Loucy (cell line): ENCODE results near the gene SLX4IP.

ENCODE experiments used
- H2AFZ ChIP-seq: fragments of 200-600 bp; sonication (generic); 2 replicates; pipeline ENCODE4 v1.6.0; 2016; ENCODE audit warnings: antibody characterized with exemption, mild to moderate bottlenecking, low read length, moderate library complexity
- H3F3A ChIP-seq: fragments of 200-600 bp; 2 replicates; pipeline ENCODE4 v1.6.0; 2016; ENCODE audit warnings: antibody characterized with exemption, low read depth, mild to moderate bottlenecking
- H3K27me3 ChIP-seq: fragments of 200-600 bp; sonication (generic); 2 replicates; pipeline ENCODE4 v1.6.1; 2014; ENCODE audit warnings: low read length, mild to moderate bottlenecking; ENCODE audit not compliant: insufficient read depth, poor library complexity, severe bottlenecking
- H3K36me3 ChIP-seq: fragments of 200-600 bp; sonication (generic); 2 replicates; pipeline ENCODE4 v1.6.1; 2016; ENCODE audit warnings: low read length; ENCODE audit not compliant: insufficient read depth
- H3K4me1 ChIP-seq: fragments of 200-600 bp; sonication (generic); 2 replicates; pipeline ENCODE4 v1.5.1; 2014; ENCODE audit warnings: low read length, mild to moderate bottlenecking; ENCODE audit not compliant: insufficient read depth, poor library complexity, severe bottlenecking
- H3K4me2 ChIP-seq: fragments of 200-600 bp; sonication (generic); 2 replicates; pipeline ENCODE4 v1.6.0; 2014; ENCODE audit warnings: antibody characterized with exemption, low read length, low read depth, mild to moderate bottlenecking; ENCODE audit not compliant: poor library complexity, severe bottlenecking
- H3K4me3 ChIP-seq: fragments of 200-600 bp; sonication (generic); 2 replicates; pipeline ENCODE4 v1.5.1; 2014; ENCODE audit warnings: low read length, mild to moderate bottlenecking, mixed read lengths; ENCODE audit not compliant: poor library complexity, severe bottlenecking
- H3K79me2 ChIP-seq: fragments of 200-600 bp; sonication (generic); 2 replicates; pipeline ENCODE4 v1.6.1; 2014; ENCODE audit warnings: low read length; ENCODE audit not compliant: insufficient read depth
- H3K9ac ChIP-seq: fragments of 200-600 bp; sonication (generic); 2 replicates; pipeline ENCODE4 v1.6.0; 2014; ENCODE audit warnings: mild to moderate bottlenecking, low read depth, low read length, moderate library complexity; ENCODE audit not compliant: poor library complexity, severe bottlenecking
- H3K9me2 ChIP-seq: fragments of 200-600 bp; sonication (generic); replicated peaks from 2 replicates; pipeline ENCODE4 v1.6.1; 2016; ENCODE audit warnings: low read depth, low read length, mixed read lengths
- H3K9me3 ChIP-seq: fragments of 200-600 bp; sonication (generic); 2 replicates; pipeline ENCODE4 v1.6.1; 2014; ENCODE audit warnings: mild to moderate bottlenecking, antibody characterized with exemption, low read length, low read depth; ENCODE audit not compliant: insufficient read depth
- H4K20me1 ChIP-seq: fragments of 200-600 bp; sonication (generic); 2 replicates; pipeline ENCODE4 v1.6.0; 2014; ENCODE audit warnings: antibody characterized with exemption, low read length, mild to moderate bottlenecking; ENCODE audit not compliant: insufficient read depth, poor library complexity, severe bottlenecking
- CTCF ChIP-seq: fragments of 200-600 bp; sonication (generic); conservative IDR thresholded peaks from 2 replicates; pipeline ENCODE4 v1.5.1; 2014; ENCODE audit warnings: mild to moderate bottlenecking, antibody characterized with exemption, low read length
- EZH2phosphoT487 ChIP-seq: fragments of 200-600 bp; IDR thresholded peaks from 2 replicates; pipeline ENCODE4 v1.6.1; 2018; ENCODE audit warnings: antibody characterized with exemption, mild to moderate bottlenecking, moderate library complexity, borderline replicate concordance

SLX4IP gene

DNA sequence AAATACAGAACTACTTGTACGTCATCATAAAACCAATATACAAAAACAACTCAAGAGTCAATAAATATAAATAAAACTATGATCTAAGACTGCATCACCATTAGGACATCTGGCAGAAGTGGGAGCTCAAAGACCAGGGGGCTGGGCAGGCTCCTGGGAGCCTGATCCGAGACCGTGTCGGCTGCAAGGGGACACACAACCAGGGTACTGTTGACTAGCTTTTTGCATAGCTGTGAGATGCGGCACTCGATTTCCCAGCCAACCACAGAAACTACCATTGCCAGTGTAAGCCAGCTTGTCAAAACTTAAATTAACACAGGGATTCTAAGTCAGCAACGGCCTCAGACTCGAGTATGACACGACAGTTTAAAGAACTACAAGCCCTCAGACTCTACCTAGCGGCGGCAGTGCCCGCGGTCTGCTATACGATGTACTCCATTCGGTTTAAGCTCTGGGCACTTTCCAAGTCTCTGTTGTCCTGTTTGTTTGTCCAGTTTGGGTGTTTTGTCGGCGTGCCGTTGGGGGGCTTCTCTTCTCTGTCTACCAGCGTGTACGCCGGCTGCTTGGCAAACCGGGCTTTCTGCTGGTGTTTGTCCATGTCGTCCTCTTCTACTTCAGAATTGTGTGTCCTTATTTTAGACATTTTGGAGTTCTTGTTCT lies 204.1 kb downstream of the SLX4IP start:
- no peaks in the 10 kb centered on the region for H4K20me1 ChIP-seq

DNA sequence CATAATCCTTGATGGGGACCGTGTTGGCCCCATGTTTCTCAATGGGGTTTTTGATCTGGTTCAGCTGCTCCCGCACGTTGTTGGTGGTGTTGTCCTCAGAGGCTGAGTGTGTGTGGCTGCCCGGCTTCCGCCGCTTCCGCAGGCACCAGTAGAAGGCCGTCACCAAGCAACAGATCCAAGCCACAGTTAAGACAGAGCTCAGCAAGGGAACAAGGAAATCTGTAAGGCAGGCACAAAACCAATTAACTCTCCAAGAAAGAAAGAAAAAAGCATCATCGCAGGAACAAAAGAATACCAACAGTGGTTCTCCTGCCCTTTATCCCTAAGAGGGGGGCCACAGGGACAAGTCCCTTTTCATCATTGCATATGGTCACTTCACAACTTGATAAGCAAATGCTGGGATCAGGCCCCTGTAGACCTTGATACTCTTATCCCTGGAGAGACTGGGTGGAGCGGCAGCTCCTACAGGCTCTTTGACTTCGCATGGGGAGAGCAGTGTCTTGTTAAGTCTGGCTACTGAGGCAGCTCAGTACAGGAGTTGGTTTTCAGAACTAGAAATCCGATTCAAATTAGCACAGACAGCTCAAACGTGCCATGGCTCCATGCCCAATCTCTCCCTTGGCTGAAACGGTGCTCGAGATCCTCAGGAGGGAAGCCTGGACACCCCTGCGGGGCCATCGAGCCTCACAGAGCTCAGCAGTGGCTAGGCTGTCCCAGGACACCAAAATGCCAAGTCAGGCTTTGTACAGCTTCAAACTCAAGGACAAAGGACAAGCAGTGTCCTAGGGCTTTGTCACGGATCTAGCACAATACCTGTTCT lies 204.8 kb downstream of the SLX4IP start:
- Histone ChIP-seq H3K9me3 (no peaks in the 10 kb centered on the region), H3K9ac (no peak overlapping the region), H4K20me1 (no peaks in the 10 kb centered on the region), H3K4me3 (no peak overlapping the region), H3K36me3 (no peaks in the 10 kb centered on the region), H3K79me2 (no peaks in the 10 kb centered on the region), H3K27me3 (no peaks in the 10 kb centered on the region), H2AFZ (no peak overlapping the region), H3K9me2 (no peaks in the 10 kb centered on the region), H3F3A (no peaks in the 10 kb centered on the region), H3K4me1 (no peaks in the 10 kb centered on the region), H3K4me2 (no peak overlapping the region)
- TF ChIP-seq EZH2phosphoT487 (no peak), CTCF (no peak)

More for the DNA sequence above, 204.1 kb downstream of the SLX4IP start:
- Histone ChIP-seq H3K27me3 (no peaks in the 10 kb centered on the region), H2AFZ (no peak overlapping the region), H3K4me2 (no peak overlapping the region), H3F3A (no peaks in the 10 kb centered on the region), H3K9me3 (no peaks in the 10 kb centered on the region), H3K36me3 (no peaks in the 10 kb centered on the region), H3K9ac (no peak overlapping the region), H3K4me3 (no peak overlapping the region), H3K9me2 (no peaks in the 10 kb centered on the region), H3K79me2 (no peaks in the 10 kb centered on the region), H3K4me1 (no peaks in the 10 kb centered on the region)
- no peak for TF ChIP-seq CTCF
- TF ChIP-seq EZH2phosphoT487, result no peak

- no peaks in the 10 kb centered on the region for H3K4me1 ChIP-seq
- H3K4me2 ChIP-seq, result no peak overlapping the region
- no peaks in the 10 kb centered on the region for H3K9me2 ChIP-seq
- no peaks in the 10 kb centered on the region for H3K79me2 ChIP-seq
- H3F3A ChIP-seq, result no peaks in the 10 kb centered on the region
- no peak overlapping the region for H3K9ac ChIP-seq
- no peaks in the 10 kb centered on the region for H4K20me1 ChIP-seq
- TF ChIP-seq CTCF, result no peak
- no peak for TF ChIP-seq EZH2phosphoT487
- H3K36me3 ChIP-seq, result no peaks in the 10 kb centered on the region
- no peaks in the 10 kb centered on the region for H3K27me3 ChIP-seq
- H3K9me3 ChIP-seq, result no peaks in the 10 kb centered on the region
- H3K4me3 ChIP-seq, result no peak overlapping the region
- H2AFZ ChIP-seq, result no peak overlapping the region
Measured at GRCh38 chr20:10640897-10641296, 205.8 kb downstream of the SLX4IP start.
